H1 (cell line): Measurements from ENCODE around the gene RGMB.

Source experiments
- BACH1 ChIP-seq: IDR thresholded peaks from 2 replicates; pipeline ENCODE4 v1.6.1; 2012; ENCODE audit warnings: low read length, improper control_type of control experiment
- BCL11A ChIP-seq, 2 experiments: IDR thresholded peaks; one replicate each; pipeline ENCODE4 v1.6.1; 2011; ENCODE audit warnings: low read depth in 2 of 2, low read length in 2 of 2, mild to moderate bottlenecking in 2 of 2
- CTCF ChIP-seq, 3 experiments: IDR thresholded peaks; 1 replicate in 2 of 3; 2 replicates in 1 of 3; pipeline versions ENCODE4 v1.5.1 to v1.6.1; 2011; ENCODE audit warnings: low read length in 3 of 3, mild to moderate bottlenecking in 3 of 3, inconsistent platforms in 2 of 3, low read depth in 1 of 3, moderate library complexity in 1 of 3; ENCODE audit not compliant: insufficient read depth in 1 of 3; ENCODE audit errors: control extremely low read depth in 1 of 3
- EZH2 ChIP-seq: fragments of 200-600 bp; sonication (generic); IDR thresholded peaks from 2 replicates; pipeline ENCODE4 v1.7.1; 2012; ENCODE audit warnings: low read depth, mild to moderate bottlenecking, moderate library complexity, low read length, inconsistent platforms; ENCODE audit not compliant: severe bottlenecking
- GABPA ChIP-seq: IDR thresholded peaks from 2 replicates; pipeline ENCODE4 v1.6.1; 2011; ENCODE audit warnings: mild to moderate bottlenecking, low read length, moderate library complexity, borderline replicate concordance; ENCODE audit not compliant: insufficient read depth
- JUND ChIP-seq: IDR thresholded peaks from 2 replicates; pipeline ENCODE4 v1.6.1; 2011; ENCODE audit warnings: mild to moderate bottlenecking, improper control_type of control experiment, low read length
- RAD21 ChIP-seq, 2 experiments: IDR thresholded peaks in 1 of 2; conservative IDR thresholded peaks in 1 of 2; 2 replicates each; pipeline ENCODE4 v1.6.1; 2011; ENCODE audit warnings: low read depth in 2 of 2, low read length in 2 of 2, improper control_type of control experiment in 1 of 2, inconsistent platforms in 1 of 2, mild to moderate bottlenecking in 1 of 2, moderate library complexity in 1 of 2
- RFX5 ChIP-seq: IDR thresholded peaks from 2 replicates; pipeline ENCODE4 v1.6.1; 2011; ENCODE audit warnings: low read depth, low read length, improper control_type of control experiment, borderline replicate concordance
- RNF2 ChIP-seq: fragments of 200-900, 300-1000 bp; sonication (generic); IDR thresholded peaks from 2 replicates; pipeline ENCODE4 v1.7.1; 2016; ENCODE audit warnings: borderline replicate concordance, low read depth, mild to moderate bottlenecking, antibody characterized with exemption, low read length; ENCODE audit not compliant: poor library complexity, severe bottlenecking; ENCODE audit errors: missing control alignments
- SP4 ChIP-seq: IDR thresholded peaks from 2 replicates; pipeline ENCODE4 v1.6.1; 2012; ENCODE audit warnings: low read length, inconsistent platforms
- SRF ChIP-seq: IDR thresholded peaks from 2 replicates; pipeline ENCODE4 v1.6.1; 2011; ENCODE audit warnings: mild to moderate bottlenecking, low read depth, low read length, moderate library complexity
- TAF1 ChIP-seq: IDR thresholded peaks from 2 replicates; pipeline ENCODE4 v1.6.1; 2011; ENCODE audit warnings: mild to moderate bottlenecking, low read depth, low read length
- TEAD4 ChIP-seq: IDR thresholded peaks from 2 replicates; pipeline ENCODE4 v1.6.1; 2012; ENCODE audit warnings: low read depth, low read length, inconsistent platforms, mixed read lengths
- YY1 ChIP-seq: IDR thresholded peaks from 2 replicates; pipeline ENCODE4 v1.6.1; 2011; ENCODE audit warnings: low read depth, mild to moderate bottlenecking, low read length

DNA sequence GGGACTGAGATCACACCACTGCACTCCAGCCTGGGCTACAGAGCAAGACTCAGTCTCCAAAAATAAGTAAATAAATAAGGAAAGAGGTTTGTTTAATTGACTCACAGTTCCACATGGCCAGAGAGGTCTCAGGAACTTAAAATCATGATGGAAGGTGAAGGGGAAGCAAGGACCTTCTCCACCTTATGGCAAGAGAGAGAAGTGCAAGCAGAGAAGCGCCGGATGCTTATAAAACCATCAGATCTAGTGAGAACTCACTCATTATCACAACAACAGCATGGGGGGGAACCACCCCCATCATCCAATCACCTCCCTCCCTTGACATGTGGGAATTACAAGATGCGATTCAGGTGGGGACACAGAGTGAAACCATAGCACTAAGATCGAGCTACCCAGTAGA lies 22.8 kb upstream of the RGMB start:
- TF ChIP-seq SRF = no peak
- no peak for TF ChIP-seq TEAD4
- no peak for TF ChIP-seq JUND
- no peak for TF ChIP-seq SP4
- no peak for TF ChIP-seq BCL11A (IDR thresholded peaks at IDR 0.05; ENCODE audit: low read depth in 2 of 2, low read length in 2 of 2)
- peak in 2 of 3 experiments; percentile 35 to 57; a peak in 2 of 4 replicates for TF ChIP-seq CTCF (IDR thresholded peaks at IDR 0.05; ENCODE audit: control extremely low read depth in 1 of 3, insufficient read depth in 1 of 3, low read depth in 1 of 3, low read length in 3 of 3)
- TF ChIP-seq YY1 = no peak
- TF ChIP-seq TAF1 = no peak
- TF ChIP-seq BACH1 = no peak
- no peak for TF ChIP-seq RFX5
- no peak for TF ChIP-seq EZH2
- no peak for TF ChIP-seq GABPA
- no peak for TF ChIP-seq RNF2
- peak; percentile 56 to 64 for TF ChIP-seq RAD21 (IDR thresholded peaks at IDR 0.05 in 1 of 2, conservative IDR thresholded peaks at IDR 0.05 in 1 of 2; ENCODE audit: low read depth in 2 of 2, low read length in 2 of 2)
